CD14-positive monocyte (primary cell): ENCODE measurements around the gene FAM110C. TPM values are rescaled to one million over a fixed set of nuclear protein-coding genes. Genes with fewer than 3 reads are reported as not detected.

Experiments
- DNase-seq, 3 donors: peaks; one replicate each; pipeline ENCODE4 v3.0.0-alpha.2; 2011 to 2022
- H2AFZ ChIP-seq: 2 replicates; pipeline ENCODE4 v1.6.0; 2012; ENCODE audit warnings: mild to moderate bottlenecking, low read depth, low read length, inconsistent platforms; ENCODE audit not compliant: insufficient read depth, poor library complexity, severe bottlenecking
- H3K27ac ChIP-seq, 2 donors: 1 replicate in 1 of 2; 2 replicates in 1 of 2; pipeline ENCODE4 v1.5.1; 2012 to 2013; ENCODE audit warnings: low read length in 2 of 2, control low read depth in 1 of 2, inconsistent platforms in 1 of 2, low read depth in 1 of 2, mild to moderate bottlenecking in 1 of 2
- H3K27me3 ChIP-seq, 2 donors: one replicate each; pipeline versions ENCODE4 v1.6.0 to v1.6.1; 2011 to 2013; ENCODE audit warnings: low read length in 2 of 2; ENCODE audit not compliant: control insufficient read depth in 2 of 2, insufficient read depth in 2 of 2
- H3K36me3 ChIP-seq, 2 donors: replicated peaks in 1 of 2; 1 replicate in 1 of 2; 2 replicates in 1 of 2; pipeline versions ENCODE4 v1.5.1 to v1.6.1; 2012 to 2013; ENCODE audit warnings: low read length in 2 of 2, control low read depth in 1 of 2, inconsistent platforms in 1 of 2, mild to moderate bottlenecking in 1 of 2; ENCODE audit not compliant: insufficient read depth in 2 of 2, control insufficient read depth in 1 of 2
- H3K4me1 ChIP-seq, 2 donors: 1 replicate in 1 of 2; 2 replicates in 1 of 2; pipeline versions ENCODE4 v1.5.1 to v1.6.1; 2012 to 2013; ENCODE audit warnings: low read length in 2 of 2, control low read depth in 1 of 2, inconsistent platforms in 1 of 2, mild to moderate bottlenecking in 1 of 2, moderate library complexity in 1 of 2; ENCODE audit not compliant: insufficient read depth in 2 of 2, control insufficient read depth in 1 of 2
- H3K4me2 ChIP-seq: replicated peaks from 2 replicates; pipeline ENCODE3; 2012; ENCODE audit warnings: low read length, moderate library complexity, mild to moderate bottlenecking; ENCODE audit not compliant: poor library complexity, severe bottlenecking; ENCODE audit errors: extremely low read depth
- H3K4me3 ChIP-seq, 3 experiments: fragments of 200-600 bp in 1 of 3; sonication (generic) in 1 of 3; replicated peaks in 1 of 3; 1 replicate in 2 of 3; 2 replicates in 1 of 3; pipeline ENCODE4 v1.5.1; 2011 to 2013; ENCODE audit warnings: low read length in 3 of 3, mild to moderate bottlenecking in 3 of 3, control low read depth in 2 of 3, low read depth in 2 of 3, inconsistent platforms in 1 of 3, moderate library complexity in 1 of 3
- H3K79me2 ChIP-seq: 2 replicates; pipeline ENCODE4 v1.6.0; 2012; ENCODE audit warnings: mild to moderate bottlenecking, control low read depth, inconsistent platforms, low read length, moderate library complexity; ENCODE audit not compliant: insufficient read depth
- H3K9ac ChIP-seq: 2 replicates; pipeline ENCODE4 v1.6.0; 2017; ENCODE audit warnings: low read length, mild to moderate bottlenecking; ENCODE audit not compliant: insufficient read depth, poor library complexity, severe bottlenecking
- H3K9me3 ChIP-seq, 2 donors: replicated peaks in 1 of 2; 1 replicate in 1 of 2; 2 replicates in 1 of 2; pipeline versions ENCODE4 v1.5.1 to v1.6.1; 2012 to 2013; ENCODE audit warnings: low read length in 2 of 2, control low read depth in 1 of 2; ENCODE audit not compliant: control insufficient read depth in 1 of 2, insufficient read depth in 1 of 2
- H4K20me1 ChIP-seq: 2 replicates; pipeline ENCODE4 v1.6.0; 2012; ENCODE audit warnings: mild to moderate bottlenecking, low read length, control low read depth, moderate library complexity; ENCODE audit not compliant: insufficient read depth
- H3K27ac Mint-ChIP-seq, 7 donors: one replicate each; pipeline ENCODE4 v1.8.0; 2020; ENCODE audit warnings: mild to moderate bottlenecking in 7 of 7, mixed read lengths in 7 of 7, moderate library complexity in 6 of 7, inconsistent platforms in 2 of 7
- H3K27me3 Mint-ChIP-seq, 3 donors: one replicate each; pipeline ENCODE4 v1.8.0; 2021 to 2022; ENCODE audit warnings: low read depth in 3 of 3, mild to moderate bottlenecking in 3 of 3, mixed read lengths in 3 of 3, moderate library complexity in 3 of 3, inconsistent platforms in 1 of 3
- H3K36me3 Mint-ChIP-seq, 2 donors: one replicate each; pipeline ENCODE4 v1.8.0; 2020; ENCODE audit warnings: mixed read lengths in 2 of 2, inconsistent platforms in 1 of 2, mild to moderate bottlenecking in 1 of 2
- H3K4me1 Mint-ChIP-seq: one replicate; pipeline ENCODE4 v1.8.0; 2020; ENCODE audit warnings: mild to moderate bottlenecking, mixed read lengths
- H3K4me3 Mint-ChIP-seq, 2 donors: one replicate each; pipeline ENCODE4 v1.8.0; 2020; ENCODE audit warnings: mild to moderate bottlenecking in 2 of 2, mixed read lengths in 2 of 2, moderate library complexity in 1 of 2
- H3K9me3 Mint-ChIP-seq, 7 donors: one replicate each; pipeline ENCODE4 v1.8.0; 2020 to 2022; ENCODE audit warnings: mixed read lengths in 7 of 7, mild to moderate bottlenecking in 6 of 7, moderate library complexity in 6 of 7, inconsistent platforms in 2 of 7
- CTCF ChIP-seq: fragments of 200-600 bp; IDR thresholded peaks from one replicate; pipeline ENCODE4 v1.8.0; 2022; ENCODE audit warnings: antibody characterized with exemption, mild to moderate bottlenecking
- WGBS: methylation state at CpG from one replicate; pipeline ENCODE4 v1.1.5; 2013; ENCODE audit warnings: missing lambda C conversion rate; ENCODE audit not compliant: insufficient coverage; 5-methylcytosine and 5-hydroxymethylcytosine counted together
- intact Hi-C, 2 donors: fragments of 100-400 bp; cut with micrococcal nuclease; formaldehyde crosslinking; loops; one replicate each; pipeline versions ENCODE4 v1.15.0 to v1.15.1; 2023
- polyA plus RNA-seq, 3 donors: library from polyadenylated mRNA; depleted of rRNA in 1 of 3; unstranded in 2 of 3; stranded (reverse) in 1 of 3; fragments of 300-500 nt in 2 of 3; fragments of >200 nt in 1 of 3; fragmentation: Illumina TruSeq in 2 of 3; gene quantifications; 1 replicate in 2 of 3; 2 replicates in 1 of 3; pipeline ENCODE4 v1.2.3, GENCODE V29; 2012 to 2021

The FAM110C gene
- polyA plus RNA-seq, 3 donors, result not detected

- Mint-ChIP-seq H3K4me1 (no peaks in the 10 kb centered on the region), H3K27ac (no peak overlapping the region), H3K36me3 (no peaks in the 10 kb centered on the region), H3K4me3 (no peak overlapping the region), H3K27me3 (peaks cover 3 to 4% (median 4%) of the 10 kb centered on the region in 3 donors), H3K9me3 (peaks cover 0 to 7% (median 1%) of the 10 kb centered on the region in 7 donors)
- Histone ChIP-seq H3K36me3 (no peaks in the 10 kb centered on the region), H3K4me1 (no peaks in the 10 kb centered on the region), H3K9me3 (no peaks in the 10 kb centered on the region), H3K4me2 (no peak overlapping the region), H3K4me3 (no peak overlapping the region), H3K27ac (no peak overlapping the region), H3K79me2 (no peaks in the 10 kb centered on the region), H2AFZ (no peak overlapping the region), H4K20me1 (no peaks in the 10 kb centered on the region), H3K27me3 (no peaks in the 10 kb centered on the region), H3K9ac (no peak overlapping the region)
- DNase-seq, result no peak
- intact Hi-C loops, result no loop called here
- WGBS, result 53% methylated on average over 4 of the region's 7 CpGs
- no peak for TF ChIP-seq CTCF
Observed at GRCh38 chr2:33620-34019, 12.7 kb downstream of the FAM110C start.

- H3K27ac ChIP-seq, result no peak overlapping the region
- DNase-seq, result no peak
- Mint-ChIP-seq H3K4me1 (no peaks in the 10 kb centered on the region), H3K4me3 (no peak overlapping the region), H3K36me3 (no peaks in the 10 kb centered on the region), H3K27me3 (peaks cover under 1 to 4% (median 1%) of the 10 kb centered on the region in 3 donors), H3K27ac (no peak overlapping the region), H3K9me3 (peaks cover 0 to 7% (median 1%) of the 10 kb centered on the region in 7 donors)
- H3K4me1 ChIP-seq, result no peaks in the 10 kb centered on the region
- no peak for TF ChIP-seq CTCF
- no peak overlapping the region for H2AFZ ChIP-seq
- no peaks in the 10 kb centered on the region for H3K79me2 ChIP-seq
- no peak overlapping the region for H3K4me2 ChIP-seq
- H3K9ac ChIP-seq, result no peak overlapping the region
- no peak overlapping the region for H3K4me3 ChIP-seq
- H3K9me3 ChIP-seq, result no peaks in the 10 kb centered on the region
- no peaks in the 10 kb centered on the region for H3K27me3 ChIP-seq
- no CpG with 5 or more reads among the region's 5 CpGs for WGBS
- intact Hi-C loops, result no loop called here
- H3K36me3 ChIP-seq, result no peaks in the 10 kb centered on the region
- H4K20me1 ChIP-seq, result no peaks in the 10 kb centered on the region
Observed at GRCh38 chr2:32068-32467, 14.2 kb downstream of the FAM110C start.
